K562 (cell line): Measurements from ENCODE around the gene CLDN20. TPM values are rescaled to one million over a fixed set of nuclear protein-coding genes. Genes with fewer than 3 reads are reported as not detected.

ENCODE experiments used
- BRF1 ChIP-seq: IDR thresholded peaks from 3 replicates; pipeline ENCODE4 v1.6.1; 2011; ENCODE audit warnings: borderline replicate concordance, mild to moderate bottlenecking; ENCODE audit not compliant: insufficient read length; ENCODE audit errors: extremely low read depth
- CREM ChIP-seq: IDR thresholded peaks from 2 replicates; pipeline ENCODE4 v1.6.1; 2014; ENCODE audit warnings: antibody characterized with exemption, low read depth
- IFI16 ChIP-seq: fragments of 250-450 bp; sonication (Bioruptor Pico); IDR thresholded peaks from 2 replicates; pipeline ENCODE4 v2.1.2; 2022; ENCODE audit warnings: mild to moderate bottlenecking, inconsistent platforms
- KAT7 ChIP-seq: sonication (generic); formaldehyde crosslinking; IDR thresholded peaks from 2 replicates; pipeline ENCODE4 v1.8.0; 2022; ENCODE audit warnings: missing genetic modification reagents, mild to moderate bottlenecking, borderline replicate concordance
- MCM7 ChIP-seq, 2 experiments: fragments of 450-650 bp; IDR thresholded peaks; 2 replicates each; pipeline ENCODE4 v1.6.1; 2016 to 2018
- NFIX ChIP-seq: fragments of 250-450 bp; sonication (Bioruptor Pico); IDR thresholded peaks from 2 replicates; pipeline ENCODE4 v1.4.0; 2020; ENCODE audit warnings: low read depth, mild to moderate bottlenecking, moderate library complexity
- NFRKB ChIP-seq: fragments of 450-650 bp; IDR thresholded peaks from 2 replicates; pipeline ENCODE4 v1.6.1; 2016; ENCODE audit warnings: low read depth
- TCF3 ChIP-seq: sonication (generic); formaldehyde crosslinking; IDR thresholded peaks from 2 replicates; pipeline ENCODE4 v1.4.0; 2020; ENCODE audit warnings: mild to moderate bottlenecking, missing genetic modification reagents
- TCF7 ChIP-seq: sonication (generic); IDR thresholded peaks from 2 replicates; pipeline ENCODE4 v1.6.1; 2016; ENCODE audit warnings: antibody characterized with exemption, borderline replicate concordance
- ZNF165 ChIP-seq: fragments of 250-450 bp; sonication (Bioruptor Pico); IDR thresholded peaks from 2 replicates; pipeline ENCODE4 v1.4.0; 2020; ENCODE audit warnings: borderline replicate concordance
- ZNF431 ChIP-seq: sonication (generic); formaldehyde crosslinking; IDR thresholded peaks from 2 replicates; pipeline ENCODE4 v1.8.0; 2022; ENCODE audit warnings: mild to moderate bottlenecking, missing genetic modification reagents
- polyA plus RNA-seq, 8 experiments: library from polyadenylated mRNA; depleted of rRNA in 4 of 8; stranded (reverse) in 5 of 8; unstranded in 3 of 8; fragments of >200 nt; fragmentation: Nextera tagmentation in 2 of 8; fragmentation: Illumina TruSeq in 1 of 8; extraction: Ambion mirVana in 2 of 8; extraction: Trizol in 1 of 8; gene quantifications; 2 replicates each; pipeline versions ENCODE4 v1.2.1 to v1.2.3, GENCODE V29; 2011 to 2014; ENCODE audit warnings: inconsistent platforms in 1 of 8, missing spikeins in 1 of 8
- total RNA-seq, 7 experiments: library from RNA; depleted of rRNA in 6 of 7; stranded (reverse); fragments of >200 nt in 6 of 7; fragmentation: Illumina TruSeq in 2 of 7; extraction: Trizol in 2 of 7; gene quantifications; 2 replicates each; pipeline versions ENCODE4 v1.2.1 to v1.2.3, GENCODE V29; 2011 to 2021; ENCODE audit warnings: low replicate concordance in 1 of 7
- TF ChIP-seq, protein P1 (sequence below): fragments of 150-350 bp; conservative IDR thresholded peaks from 2 replicates; pipeline ENCODE4 v1.6.1; 2014; ENCODE audit warnings: low read length
- TF ChIP-seq, protein P2 (sequence below), 2 experiments: fragments of 450-650 bp in 1 of 2; sonication (generic) in 1 of 2; formaldehyde crosslinking in 1 of 2; IDR thresholded peaks; 2 replicates each; pipeline versions ENCODE4 v1.7.1 to v1.9.0; 2016 to 2022; ENCODE audit warnings: inconsistent platforms in 1 of 2, mild to moderate bottlenecking in 1 of 2, missing genetic modification reagents in 1 of 2
- TF ChIP-seq, protein P3 (sequence below): fragments of 450-650 bp; IDR thresholded peaks from 2 replicates; pipeline ENCODE4 v1.6.1; 2016; ENCODE audit warnings: borderline replicate concordance

The CLDN20 gene
- total and polyA plus RNA-seq, 9 of the 15 experiments (the other 6 are each of a cell fraction or from before 2014, with no cell fraction given) = not detected

DNA sequence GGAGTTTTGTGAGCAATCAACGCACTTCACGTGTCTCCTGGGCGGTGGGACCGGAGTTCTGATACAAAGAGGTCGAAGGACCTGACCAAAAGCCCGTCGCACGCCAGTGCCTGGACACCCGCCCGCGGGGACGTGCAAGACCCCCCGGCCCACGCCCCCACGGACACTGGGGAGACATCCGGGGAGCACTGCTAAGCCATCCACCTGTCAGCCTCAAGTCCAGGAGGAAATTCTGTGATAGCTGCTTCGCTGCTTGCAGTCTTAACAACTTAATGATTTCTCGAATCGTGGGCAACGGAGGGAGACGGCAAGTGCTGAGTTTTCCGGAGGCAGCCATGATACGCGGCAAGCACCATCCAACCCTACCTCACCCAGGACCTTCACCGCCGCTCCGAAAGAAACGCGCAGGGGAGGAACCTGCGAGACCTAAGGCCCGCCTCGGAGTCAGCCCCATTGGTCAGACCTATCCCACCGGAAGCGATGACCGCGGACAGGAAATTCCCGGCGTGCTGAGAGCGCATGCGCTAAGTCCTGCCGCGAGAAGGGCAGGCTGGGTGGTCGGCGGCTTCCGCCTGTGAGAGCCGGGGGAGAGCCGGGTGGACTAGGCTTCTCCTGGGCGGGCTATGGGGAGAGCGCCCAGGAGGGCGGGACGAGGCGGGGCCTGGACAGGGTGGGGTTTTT lies 50.4 kb downstream of the CLDN20 start, which contains the start of gene TFB1M (continued):
- TF ChIP-seq, protein P1, sequence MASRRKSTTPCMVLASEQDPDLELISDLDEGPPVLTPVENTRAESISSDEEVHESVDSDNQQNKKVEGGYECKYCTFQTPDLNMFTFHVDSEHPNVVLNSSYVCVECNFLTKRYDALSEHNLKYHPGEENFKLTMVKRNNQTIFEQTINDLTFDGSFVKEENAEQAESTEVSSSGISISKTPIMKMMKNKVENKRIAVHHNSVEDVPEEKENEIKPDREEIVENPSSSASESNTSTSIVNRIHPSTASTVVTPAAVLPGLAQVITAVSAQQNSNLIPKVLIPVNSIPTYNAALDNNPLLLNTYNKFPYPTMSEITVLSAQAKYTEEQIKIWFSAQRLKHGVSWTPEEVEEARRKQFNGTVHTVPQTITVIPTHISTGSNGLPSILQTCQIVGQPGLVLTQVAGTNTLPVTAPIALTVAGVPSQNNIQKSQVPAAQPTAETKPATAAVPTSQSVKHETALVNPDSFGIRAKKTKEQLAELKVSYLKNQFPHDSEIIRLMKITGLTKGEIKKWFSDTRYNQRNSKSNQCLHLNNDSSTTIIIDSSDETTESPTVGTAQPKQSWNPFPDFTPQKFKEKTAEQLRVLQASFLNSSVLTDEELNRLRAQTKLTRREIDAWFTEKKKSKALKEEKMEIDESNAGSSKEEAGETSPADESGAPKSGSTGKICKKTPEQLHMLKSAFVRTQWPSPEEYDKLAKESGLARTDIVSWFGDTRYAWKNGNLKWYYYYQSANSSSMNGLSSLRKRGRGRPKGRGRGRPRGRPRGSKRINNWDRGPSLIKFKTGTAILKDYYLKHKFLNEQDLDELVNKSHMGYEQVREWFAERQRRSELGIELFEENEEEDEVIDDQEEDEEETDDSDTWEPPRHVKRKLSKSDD = no peak
- TF ChIP-seq BRF1 (no peak), ZNF165 (CRISPR knock-in tag) (no peak), TCF3 (CRISPR knock-in tag) (0 out of 2 replicates have a peak, but pooled peaks have one; percentile 5), TCF7 (no peak; the same call in 1 of the 2 replicates), NFRKB (peak; percentile 78), NFIX (no peak), ZNF431 (CRISPR knock-in tag) (0 out of 2 replicates have a peak, but pooled peaks have one; percentile 49), CREM (no peak), IFI16 (CRISPR knock-in tag) (no peak), KAT7 (0 out of 2 replicates have a peak, but pooled peaks have one; percentile 23), MCM7 (IDR thresholded peaks at IDR 0.05) (no peak)
- TF ChIP-seq, protein P2, sequence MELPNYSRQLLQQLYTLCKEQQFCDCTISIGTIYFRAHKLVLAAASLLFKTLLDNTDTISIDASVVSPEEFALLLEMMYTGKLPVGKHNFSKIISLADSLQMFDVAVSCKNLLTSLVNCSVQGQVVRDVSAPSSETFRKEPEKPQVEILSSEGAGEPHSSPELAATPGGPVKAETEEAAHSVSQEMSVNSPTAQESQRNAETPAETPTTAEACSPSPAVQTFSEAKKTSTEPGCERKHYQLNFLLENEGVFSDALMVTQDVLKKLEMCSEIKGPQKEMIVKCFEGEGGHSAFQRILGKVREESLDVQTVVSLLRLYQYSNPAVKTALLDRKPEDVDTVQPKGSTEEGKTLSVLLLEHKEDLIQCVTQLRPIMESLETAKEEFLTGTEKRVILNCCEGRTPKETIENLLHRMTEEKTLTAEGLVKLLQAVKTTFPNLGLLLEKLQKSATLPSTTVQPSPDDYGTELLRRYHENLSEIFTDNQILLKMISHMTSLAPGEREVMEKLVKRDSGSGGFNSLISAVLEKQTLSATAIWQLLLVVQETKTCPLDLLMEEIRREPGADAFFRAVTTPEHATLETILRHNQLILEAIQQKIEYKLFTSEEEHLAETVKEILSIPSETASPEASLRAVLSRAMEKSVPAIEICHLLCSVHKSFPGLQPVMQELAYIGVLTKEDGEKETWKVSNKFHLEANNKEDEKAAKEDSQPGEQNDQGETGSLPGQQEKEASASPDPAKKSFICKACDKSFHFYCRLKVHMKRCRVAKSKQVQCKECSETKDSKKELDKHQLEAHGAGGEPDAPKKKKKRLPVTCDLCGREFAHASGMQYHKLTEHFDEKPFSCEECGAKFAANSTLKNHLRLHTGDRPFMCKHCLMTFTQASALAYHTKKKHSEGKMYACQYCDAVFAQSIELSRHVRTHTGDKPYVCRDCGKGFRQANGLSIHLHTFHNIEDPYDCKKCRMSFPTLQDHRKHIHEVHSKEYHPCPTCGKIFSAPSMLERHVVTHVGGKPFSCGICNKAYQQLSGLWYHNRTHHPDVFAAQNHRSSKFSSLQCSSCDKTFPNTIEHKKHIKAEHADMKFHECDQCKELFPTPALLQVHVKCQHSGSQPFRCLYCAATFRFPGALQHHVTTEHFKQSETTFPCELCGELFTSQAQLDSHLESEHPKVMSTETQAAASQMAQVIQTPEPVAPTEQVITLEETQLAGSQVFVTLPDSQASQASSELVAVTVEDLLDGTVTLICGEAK (IDR thresholded peaks at IDR 0.05) = peak; percentile 93
- TF ChIP-seq, protein P2 (CRISPR knock-in tag; IDR thresholded peaks at IDR 0.05) = no peak
- TF ChIP-seq, protein P3, sequence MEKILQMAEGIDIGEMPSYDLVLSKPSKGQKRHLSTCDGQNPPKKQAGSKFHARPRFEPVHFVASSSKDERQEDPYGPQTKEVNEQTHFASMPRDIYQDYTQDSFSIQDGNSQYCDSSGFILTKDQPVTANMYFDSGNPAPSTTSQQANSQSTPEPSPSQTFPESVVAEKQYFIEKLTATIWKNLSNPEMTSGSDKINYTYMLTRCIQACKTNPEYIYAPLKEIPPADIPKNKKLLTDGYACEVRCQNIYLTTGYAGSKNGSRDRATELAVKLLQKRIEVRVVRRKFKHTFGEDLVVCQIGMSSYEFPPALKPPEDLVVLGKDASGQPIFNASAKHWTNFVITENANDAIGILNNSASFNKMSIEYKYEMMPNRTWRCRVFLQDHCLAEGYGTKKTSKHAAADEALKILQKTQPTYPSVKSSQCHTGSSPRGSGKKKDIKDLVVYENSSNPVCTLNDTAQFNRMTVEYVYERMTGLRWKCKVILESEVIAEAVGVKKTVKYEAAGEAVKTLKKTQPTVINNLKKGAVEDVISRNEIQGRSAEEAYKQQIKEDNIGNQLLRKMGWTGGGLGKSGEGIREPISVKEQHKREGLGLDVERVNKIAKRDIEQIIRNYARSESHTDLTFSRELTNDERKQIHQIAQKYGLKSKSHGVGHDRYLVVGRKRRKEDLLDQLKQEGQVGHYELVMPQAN = peak; percentile 92
